ENCODE results near the gene MAP3K2.

MAP3K2 gene

GRCh38 chr2:127347734-127348392 is 39.9 kb downstream of the MAP3K2 start:
- no peak for DNase-seq

DNA sequence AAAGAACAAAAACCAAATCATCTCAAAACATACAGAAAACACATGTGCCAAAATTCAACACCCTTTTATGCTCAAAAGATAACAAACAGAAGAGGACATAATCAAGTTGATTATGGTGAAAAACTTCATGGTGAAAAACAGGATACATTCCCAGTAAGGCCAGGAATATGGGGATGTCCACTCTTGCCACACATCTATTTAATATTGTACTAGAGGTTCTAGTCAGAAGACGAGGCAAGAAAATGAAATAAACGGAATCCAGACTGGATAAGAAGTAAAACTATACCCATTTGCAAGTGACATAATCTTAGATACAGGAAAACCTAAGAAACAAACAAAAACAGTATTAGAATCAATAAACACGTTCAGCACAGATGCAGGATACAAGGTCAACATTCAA is 40.8 kb downstream of the MAP3K2 start:
- no peak for DNase-seq

DNA sequence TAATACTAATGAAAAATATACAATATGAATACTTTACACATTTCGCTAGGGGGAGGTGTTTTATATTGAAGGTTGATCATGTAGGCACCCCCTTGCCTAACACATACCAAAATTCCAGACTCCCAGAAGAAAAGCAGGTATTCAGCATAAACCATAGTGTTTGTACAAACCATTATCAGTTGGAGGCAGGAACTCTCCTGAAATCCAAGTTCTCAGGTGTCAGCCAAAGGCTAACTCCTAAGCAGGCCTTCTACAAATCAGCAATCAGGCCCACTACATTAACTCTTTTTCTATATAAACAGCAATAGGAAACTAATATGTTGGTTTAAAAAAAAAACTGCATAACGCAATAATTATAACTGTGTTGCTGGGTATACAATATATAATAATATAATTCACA is 44.5 kb downstream of the MAP3K2 start:
- DNase-seq = no peak

DNA sequence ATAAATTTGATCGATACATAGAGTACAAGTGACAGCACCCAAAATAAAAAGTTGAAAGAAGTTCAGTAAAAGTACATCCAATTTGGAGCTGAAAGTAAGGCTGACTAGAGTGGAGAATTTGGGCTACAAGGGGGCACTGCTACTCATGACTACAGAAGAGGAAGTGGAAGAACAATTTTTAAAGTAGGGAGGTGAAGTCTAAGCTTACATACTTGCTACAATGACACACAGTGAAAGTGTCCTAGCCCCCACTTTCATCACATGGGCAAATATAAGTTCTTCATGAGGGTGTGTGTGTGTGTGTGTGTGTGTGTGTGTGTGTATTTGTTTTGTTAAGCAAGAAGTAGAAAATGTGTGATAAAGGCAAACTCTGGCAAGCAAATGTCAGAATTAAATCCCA is 45.7 kb downstream of the MAP3K2 start:
- DNase-seq = no peak

DNA sequence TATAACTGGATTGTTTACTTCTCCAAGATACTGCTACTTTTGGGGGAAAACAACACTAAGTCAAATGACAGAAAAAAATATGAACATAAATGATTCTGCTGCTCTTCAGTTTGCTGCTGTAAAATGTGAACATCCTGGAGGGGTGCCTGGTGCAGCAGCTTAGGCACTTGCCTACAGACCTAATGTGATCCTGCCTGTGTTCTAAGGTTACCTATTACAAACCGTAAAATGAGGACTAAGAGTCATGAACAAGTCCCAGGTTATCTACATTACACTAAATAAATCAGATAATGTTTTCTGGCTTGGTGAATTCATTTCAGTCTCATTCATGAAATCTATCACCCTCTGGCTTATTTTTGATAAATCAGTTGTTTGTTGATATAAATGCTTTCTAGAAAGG is 55.4 kb downstream of the MAP3K2 start:
- DNase-seq = no peak

GRCh38 chr2:127330753-127331152 is 57.0 kb downstream of the MAP3K2 start:
- no peak for DNase-seq

- DNase-seq = no peak
Observed at GRCh38 chr2:127326289-127326945, 61.4 kb downstream of the MAP3K2 start.

DNA sequence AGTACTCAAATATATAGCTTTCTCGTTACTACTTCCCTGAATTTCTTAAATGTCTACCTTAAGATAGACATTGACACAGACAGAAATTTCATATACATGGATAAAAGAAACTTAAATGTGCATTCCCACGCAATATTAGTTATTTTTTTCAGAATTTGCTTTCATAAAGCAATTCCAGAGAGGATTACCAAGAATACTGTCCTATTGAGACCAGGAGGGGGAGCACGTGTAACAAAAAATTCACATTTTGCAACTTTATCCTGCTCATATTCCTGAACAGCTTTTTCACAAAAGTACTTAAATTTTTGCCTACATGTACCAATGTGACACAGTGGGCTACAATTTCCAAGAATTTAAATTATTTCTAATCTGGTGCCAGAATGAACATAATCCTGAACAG is 63.1 kb downstream of the MAP3K2 start:
- peak; percentile 50 for DNase-seq

GRCh38 chr2:127321303-127321702 is 66.5 kb downstream of the MAP3K2 start:
- no peak for DNase-seq

DNA sequence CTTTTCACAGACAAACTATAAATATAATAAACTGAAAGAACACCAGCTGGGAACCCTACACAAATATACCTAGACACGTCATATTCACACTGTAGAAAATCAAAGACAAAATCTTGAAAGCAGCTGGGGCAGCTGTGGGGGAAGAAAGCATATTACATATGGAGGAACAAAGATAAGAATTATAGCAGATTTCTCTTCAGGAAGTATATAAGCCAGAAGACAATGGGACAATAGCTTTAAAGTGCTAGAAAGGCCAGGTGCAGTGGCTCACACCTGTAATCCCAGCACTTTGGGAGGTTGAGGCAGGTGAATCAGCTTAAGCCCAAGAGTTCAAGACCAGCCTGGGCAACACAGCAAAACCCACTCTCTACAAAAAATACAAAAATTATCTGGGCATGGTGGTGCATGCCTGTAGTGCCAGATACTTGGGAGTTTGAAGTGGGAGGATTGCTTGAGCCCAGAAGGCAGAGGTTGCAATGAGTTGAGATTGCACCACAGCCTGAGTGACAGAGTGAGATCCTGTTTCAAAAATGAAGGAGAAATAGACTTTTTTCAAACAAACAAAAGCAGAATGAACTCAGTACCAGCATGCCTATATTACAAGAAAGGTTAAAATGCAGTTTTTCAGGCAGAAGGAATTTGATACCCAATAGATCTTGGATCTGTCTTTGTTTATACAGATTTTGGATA is 67.0 kb downstream of the MAP3K2 start:
- no peak for DNase-seq

DNA sequence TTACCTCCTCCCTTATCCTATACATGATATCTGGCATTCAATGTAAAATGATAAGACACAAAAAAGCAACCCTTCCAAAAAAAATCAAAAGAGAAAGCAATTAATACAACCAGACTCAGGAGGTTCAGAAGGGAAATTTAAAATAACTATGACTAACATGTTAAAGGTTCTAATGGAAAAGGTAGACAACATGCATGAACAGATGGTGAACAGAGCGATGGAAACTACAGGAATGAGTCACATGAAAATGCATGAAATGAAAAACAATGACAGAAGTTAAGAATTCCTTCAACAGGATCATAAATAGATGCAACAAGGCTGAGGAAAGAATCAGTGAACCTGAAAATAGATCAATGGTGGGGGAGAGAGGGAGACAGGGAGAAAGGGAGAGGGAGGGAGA is 67.7 kb downstream of the MAP3K2 start:
- no peak for DNase-seq

DNA sequence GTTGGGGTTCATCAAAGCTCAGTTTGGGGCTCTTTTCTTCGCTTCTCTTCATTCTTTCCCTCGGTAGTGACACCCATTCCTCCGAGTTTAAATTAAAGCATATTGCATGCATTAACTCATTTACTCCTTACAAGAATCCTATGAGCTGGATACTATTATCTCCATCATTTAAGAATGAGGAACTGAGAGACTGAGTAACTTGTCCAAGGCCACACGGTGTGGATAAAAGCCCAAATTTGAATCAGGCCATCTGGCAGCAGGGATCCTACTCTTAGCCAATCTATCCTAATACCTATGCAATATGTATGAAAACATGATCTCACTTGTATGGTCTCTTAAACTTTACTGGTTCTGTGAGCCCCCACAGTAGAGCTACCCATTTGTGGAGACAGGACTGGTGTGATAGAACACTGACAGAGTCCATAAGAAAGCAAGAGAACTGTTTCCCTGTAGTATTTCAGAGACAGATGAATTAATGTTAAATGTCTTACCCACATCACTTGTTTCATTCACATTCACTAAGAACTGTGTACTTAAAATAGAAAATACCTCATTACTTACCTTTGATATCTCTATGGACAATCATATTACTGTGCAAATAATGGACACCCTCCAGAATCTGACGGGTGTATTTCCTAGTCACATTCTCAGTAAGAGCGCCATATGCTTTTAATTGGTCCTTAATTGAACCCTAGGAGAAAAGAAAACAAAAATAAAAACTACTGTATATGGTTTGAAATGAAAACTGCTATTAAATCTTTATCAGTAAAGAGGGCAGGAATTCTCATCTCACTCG is 73.4 kb downstream of the MAP3K2 start:
- DNase-seq = no peak

GRCh38 chr2:127313406-127313805 is 74.4 kb downstream of the MAP3K2 start:
- DNase-seq = no peak

- no peak for DNase-seq
Observed at GRCh38 chr2:127310980-127311379, 76.8 kb downstream of the MAP3K2 start.

DNA sequence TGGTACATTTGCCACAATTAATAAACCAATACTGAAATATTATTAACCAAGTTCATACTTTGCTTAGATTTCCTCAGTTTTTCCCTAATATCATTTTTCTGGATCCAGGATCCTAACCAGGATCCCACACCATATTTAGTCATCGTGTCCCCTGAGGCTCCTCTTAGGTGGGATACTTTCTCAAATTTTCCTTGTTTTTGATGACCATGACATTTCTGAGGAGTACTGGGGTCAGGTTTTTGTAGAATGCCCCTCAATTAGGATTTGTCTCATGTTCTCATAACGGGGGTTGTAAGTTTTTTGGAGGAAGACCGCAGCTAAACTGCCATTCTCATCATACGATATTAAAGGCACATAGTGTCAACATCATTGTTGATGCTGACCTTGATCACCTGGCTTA is 78.3 kb downstream of the MAP3K2 start:
- DNase-seq = no peak

DNA sequence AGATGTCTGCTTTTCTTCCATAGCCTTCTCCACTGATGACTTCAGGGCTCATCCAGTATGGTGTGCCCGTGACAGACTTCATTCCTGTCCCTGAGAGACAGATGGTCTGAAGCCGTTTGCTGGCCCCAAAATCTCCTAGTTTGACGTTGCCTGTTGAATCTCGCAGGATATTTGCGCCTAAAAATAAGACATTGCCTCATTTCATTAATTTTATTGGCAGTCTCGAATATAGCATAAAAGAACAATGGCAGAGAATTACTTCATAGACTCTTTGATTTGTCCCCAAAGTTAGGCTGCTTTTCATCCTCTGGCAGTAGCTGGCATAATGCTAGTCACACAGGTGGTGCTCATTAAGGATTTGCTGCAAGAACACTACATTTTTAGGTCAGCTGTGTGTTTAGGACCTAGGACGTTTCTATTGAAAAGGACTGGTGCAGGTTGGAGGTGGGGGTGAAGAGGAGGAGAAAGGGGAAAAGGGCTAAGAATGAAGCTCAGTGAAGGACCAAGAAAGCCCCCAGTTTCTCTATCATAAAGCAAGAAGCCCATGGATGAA is 79.1 kb downstream of the MAP3K2 start:
- no peak for DNase-seq

- DNase-seq = no peak
Observed at GRCh38 chr2:127305990-127306585, 81.7 kb downstream of the MAP3K2 start.

DNA sequence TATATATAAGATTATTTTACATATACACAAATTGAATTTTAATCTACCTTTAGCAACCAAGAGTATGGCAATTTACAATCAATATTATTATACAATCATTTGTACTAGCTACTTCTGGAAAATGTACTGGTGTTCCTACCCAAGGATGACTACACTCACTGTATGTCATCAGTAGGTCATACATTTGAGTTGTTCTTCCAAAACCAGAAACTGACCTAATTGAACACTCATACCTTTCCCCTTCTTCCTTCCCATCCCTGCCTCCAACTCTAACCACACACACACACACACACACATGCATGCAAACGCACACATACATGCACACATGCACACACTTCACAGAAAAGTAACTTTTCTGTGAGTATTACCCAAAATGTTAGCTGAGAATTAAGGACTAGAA is 85.6 kb downstream of the MAP3K2 start:
- no peak for DNase-seq

DNA sequence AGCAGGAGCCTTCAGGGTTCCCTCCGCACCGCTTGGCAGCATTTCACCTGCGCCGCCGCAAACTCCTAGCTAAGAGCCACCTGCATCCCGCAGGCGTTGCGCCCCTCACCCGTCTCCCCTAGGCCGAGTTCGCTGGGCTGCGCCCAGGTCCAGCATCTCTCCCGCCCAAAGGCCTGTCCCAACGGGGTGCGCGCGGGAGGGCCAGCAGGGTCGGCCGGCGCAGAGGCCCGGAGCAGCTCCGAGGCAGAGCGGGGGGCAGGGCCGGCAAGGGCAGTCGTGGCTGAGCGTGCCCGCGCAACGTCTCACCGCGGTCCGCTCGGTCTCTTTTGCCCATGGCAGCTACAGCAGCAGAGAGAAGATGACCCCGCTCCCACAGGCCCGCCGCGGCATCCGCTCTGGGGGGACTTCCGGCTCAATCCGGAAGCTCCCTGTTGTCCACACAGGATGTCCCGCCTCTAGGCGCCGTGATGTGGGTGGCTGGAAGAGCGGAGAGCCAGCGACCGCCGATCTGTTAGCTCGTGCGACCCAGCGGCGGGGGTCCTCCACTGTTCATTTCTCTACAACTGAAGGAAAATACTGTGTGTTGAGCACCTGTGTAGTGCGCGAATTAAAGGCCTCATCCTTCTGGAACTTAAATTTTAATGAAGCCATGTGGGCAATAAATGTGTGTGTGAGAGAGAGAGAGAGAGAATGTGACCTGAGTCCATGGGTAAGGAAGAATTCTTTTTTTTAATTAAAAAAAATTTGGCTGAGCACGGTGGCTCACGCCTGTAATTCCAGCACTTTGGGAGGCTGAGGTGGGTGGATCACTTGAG is 93.8 kb downstream of the MAP3K2 start, which contains the start of gene ERCC3:
ERCC3 (minus strand) TSS at position 397 of the 815 bp plus-strand sequence; CDS start at position 334, 63 bp downstream.
- peak; percentile 72 for DNase-seq

GRCh38 chr2:127293386-127293747 is 94.4 kb downstream of the MAP3K2 start:
- DNase-seq = no peak

GRCh38 chr2:127288274-127288673 is 99.5 kb downstream of the MAP3K2 start:
- DNase-seq = no peak

DNA sequence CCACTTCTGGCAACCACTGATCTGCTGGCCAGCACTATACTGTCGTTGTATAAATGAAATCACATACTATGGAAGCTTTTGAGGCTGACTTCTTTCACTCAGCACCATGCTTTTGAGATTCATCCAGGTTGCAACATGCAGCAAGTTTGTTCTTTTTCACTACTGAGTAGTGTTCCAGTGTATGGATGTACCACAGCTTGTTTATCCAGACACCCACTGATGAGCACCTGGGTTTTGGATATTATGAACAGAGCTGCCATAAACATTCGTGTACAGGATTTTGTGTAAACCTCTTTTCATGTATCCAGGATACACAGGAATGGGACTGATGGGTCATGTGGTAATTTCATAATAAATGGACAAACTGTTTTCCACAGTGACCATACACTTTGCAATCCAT is 104.5 kb downstream of the MAP3K2 start:
- no peak for DNase-seq

Data from amniotic stem cell (primary cell).